ENCODE results near the gene FANCG.

Gene FANCG

GRCh38 chr9:35027374-35027773 lies 52.4 kb downstream of the FANCG start:
- DNase-seq (ENCODE audit: extremely low read depth in 1 of 2, low read depth in 1 of 2), result no peak

GRCh38 chr9:35026671-35027070 lies 53.1 kb downstream of the FANCG start:
- DNase-seq (ENCODE audit: extremely low read depth in 1 of 2, low read depth in 1 of 2), result no peak
